AG09319 (cell line): ENCODE results near the gene NOS2.
"Not testable (repeated sequence)": the region's sequence is repeated elsewhere in the genome, so short reads cannot be mapped to it uniquely, and the experiment has no call there.

Source experiments
- DNase-seq: peaks from one replicate; pipeline ENCODE4 v3.0.0-alpha.2; 2010; ENCODE audit warnings: low read depth; ENCODE audit errors: extremely low read depth
- TF ChIP-seq, protein P1 (sequence below): IDR thresholded peaks from 2 replicates; pipeline ENCODE4 v1.5.1; 2011; ENCODE audit warnings: low read depth, mild to moderate bottlenecking, inconsistent platforms, low read length, moderate library complexity

NOS2 gene

DNA sequence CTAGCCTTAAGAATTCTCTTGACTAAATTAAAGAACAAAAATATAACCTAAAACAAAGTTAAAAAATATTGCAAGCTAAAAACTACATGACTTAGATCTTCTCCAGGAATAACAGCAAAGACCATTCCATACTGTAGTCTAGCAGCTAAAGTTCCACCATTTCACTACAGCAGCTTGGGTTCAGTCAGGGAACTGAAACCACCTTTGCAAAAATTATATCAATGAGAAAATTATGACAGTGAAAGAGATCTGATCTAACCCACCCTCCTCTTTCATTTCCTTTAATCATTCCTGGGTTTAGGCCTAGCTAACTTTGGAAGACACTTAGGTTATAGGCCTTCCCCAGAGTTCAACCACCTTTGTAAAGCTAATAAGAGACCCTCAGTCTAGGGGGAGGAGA lies 36.3 kb upstream of the NOS2 start:
- TF ChIP-seq, protein P1, sequence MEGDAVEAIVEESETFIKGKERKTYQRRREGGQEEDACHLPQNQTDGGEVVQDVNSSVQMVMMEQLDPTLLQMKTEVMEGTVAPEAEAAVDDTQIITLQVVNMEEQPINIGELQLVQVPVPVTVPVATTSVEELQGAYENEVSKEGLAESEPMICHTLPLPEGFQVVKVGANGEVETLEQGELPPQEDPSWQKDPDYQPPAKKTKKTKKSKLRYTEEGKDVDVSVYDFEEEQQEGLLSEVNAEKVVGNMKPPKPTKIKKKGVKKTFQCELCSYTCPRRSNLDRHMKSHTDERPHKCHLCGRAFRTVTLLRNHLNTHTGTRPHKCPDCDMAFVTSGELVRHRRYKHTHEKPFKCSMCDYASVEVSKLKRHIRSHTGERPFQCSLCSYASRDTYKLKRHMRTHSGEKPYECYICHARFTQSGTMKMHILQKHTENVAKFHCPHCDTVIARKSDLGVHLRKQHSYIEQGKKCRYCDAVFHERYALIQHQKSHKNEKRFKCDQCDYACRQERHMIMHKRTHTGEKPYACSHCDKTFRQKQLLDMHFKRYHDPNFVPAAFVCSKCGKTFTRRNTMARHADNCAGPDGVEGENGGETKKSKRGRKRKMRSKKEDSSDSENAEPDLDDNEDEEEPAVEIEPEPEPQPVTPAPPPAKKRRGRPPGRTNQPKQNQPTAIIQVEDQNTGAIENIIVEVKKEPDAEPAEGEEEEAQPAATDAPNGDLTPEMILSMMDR, result no peak
- no peak for DNase-seq

DNA sequence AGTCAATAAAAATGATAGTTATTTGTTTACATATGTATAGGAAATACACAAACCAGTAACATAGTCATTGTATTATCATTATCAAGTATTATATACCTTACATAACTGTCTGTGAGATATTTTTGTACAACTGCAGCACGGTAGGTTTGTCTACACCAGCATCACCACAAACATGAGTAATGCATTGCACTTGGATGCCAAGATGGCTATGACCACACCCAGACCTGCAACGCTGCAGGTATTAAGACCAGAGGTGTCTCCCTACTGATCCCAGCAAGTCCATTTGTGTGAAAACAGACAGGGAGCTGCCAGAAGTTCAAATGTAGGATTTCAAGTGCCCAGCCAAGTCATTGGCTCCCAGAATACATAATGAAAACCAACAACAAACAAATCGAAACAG lies 34.2 kb upstream of the NOS2 start:
- TF ChIP-seq, protein P1, result no peak

DNA sequence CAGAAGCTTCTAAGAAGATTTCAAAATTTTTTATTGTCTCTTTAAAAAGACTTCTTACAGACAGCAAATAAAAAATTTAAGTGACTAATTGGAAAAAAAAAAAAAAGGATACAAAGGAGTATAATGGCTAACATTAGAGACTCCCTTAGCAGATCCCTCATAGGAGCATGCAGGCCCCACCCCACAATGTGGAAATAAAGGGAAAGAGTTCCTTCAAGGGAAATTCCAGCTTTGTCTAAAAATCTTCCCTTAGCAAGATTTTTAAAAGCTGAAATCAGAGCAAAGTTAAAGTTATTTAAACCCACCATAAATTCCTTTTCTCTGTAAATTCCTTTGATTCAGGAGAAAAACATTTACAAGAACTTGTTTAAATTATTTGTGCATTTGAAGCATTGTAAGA lies 32.5 kb upstream of the NOS2 start:
- TF ChIP-seq, protein P1, result no peak
- no peak for DNase-seq

More for the DNA sequence above, 34.2 kb upstream of the NOS2 start:
- no peak for DNase-seq

DNA sequence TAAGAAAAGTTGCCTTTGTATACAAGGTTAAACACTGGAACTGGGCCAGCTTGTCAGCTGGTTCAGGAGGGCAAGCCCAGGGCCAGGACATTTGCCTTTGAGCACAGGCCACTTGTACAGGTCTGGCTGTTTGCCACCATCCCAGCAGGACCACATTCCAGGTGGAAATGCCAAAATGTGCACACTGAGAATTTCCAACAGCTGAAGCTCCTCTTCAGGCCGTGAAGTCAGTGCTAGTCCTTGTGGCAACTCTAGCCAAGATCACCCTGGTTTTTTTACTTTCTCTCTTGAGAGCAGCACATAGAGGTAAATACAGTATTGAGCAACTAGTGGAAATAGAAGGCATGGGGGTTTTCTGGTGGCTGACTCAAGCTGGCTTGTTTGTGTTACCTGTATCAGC lies 29.6 kb upstream of the NOS2 start:
- not testable (repeated sequence) for DNase-seq

DNA sequence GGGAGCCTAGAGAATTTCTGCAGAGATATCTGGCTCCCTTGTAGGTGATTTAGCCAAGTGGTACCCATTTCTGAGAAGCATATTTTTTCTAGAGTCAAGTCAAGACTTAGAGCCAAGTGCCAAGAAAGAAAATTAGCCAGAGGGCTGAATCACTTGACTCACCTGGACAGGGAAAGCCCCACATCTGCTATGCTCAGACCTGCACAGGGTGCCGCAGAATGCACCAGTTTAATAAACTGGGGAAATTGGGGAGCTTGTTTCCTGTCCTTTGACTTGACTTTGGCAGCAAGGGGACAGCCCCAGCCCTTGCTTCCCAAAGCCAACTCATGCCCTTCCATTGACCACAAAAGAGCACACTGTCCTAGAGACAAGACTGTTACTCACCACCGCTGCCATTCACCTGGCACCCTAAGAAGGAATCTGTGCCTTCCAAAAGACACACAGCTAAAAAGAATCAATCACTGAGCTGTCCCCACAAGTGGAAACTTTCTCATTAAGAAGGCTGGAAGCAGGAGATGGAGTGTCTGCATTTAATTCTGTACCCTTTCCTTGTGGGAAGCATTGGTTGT lies 28.9 kb upstream of the NOS2 start:
- not testable (repeated sequence) for DNase-seq

DNA sequence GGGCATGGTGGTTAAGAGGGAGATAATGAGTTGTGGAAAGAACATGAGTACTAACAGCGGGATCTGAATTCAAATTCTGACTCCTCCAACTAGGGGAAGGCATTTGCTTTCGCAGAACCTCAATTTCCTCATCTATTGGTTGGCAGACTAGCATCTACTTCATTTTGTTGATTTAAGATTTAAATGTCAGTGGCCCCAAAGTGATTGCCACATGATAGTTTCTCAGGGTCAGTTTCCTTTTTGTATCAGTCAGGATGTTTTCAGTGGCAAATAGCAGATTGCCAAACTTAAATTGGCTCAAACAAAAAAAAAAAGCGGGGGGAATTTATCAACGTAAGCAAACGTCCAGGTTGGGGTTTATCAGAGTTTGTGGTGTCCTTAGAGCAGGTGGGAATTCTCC lies 25.1 kb upstream of the NOS2 start:
- TF ChIP-seq, protein P1, result no peak
- no peak for DNase-seq

DNA sequence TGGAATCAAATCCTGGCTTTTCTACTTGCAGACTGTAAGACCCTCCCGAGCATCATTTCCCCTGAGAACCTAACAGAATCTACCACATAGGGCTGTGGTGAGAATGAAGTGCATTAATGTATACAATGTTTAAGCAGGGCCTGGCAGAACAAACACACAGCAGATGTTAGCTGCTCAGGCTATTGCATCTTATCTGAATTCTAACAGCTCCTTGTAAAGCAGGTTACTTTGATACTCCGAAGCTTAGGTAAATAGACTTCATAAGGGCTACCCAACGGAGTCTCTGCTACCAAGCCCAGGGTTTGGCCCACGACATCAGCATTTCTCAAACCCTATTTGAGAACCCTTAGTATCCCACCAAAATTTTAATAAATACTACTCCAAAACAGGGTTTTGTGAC lies 24.4 kb upstream of the NOS2 start:
- TF ChIP-seq, protein P1, result no peak
- no peak for DNase-seq

DNA sequence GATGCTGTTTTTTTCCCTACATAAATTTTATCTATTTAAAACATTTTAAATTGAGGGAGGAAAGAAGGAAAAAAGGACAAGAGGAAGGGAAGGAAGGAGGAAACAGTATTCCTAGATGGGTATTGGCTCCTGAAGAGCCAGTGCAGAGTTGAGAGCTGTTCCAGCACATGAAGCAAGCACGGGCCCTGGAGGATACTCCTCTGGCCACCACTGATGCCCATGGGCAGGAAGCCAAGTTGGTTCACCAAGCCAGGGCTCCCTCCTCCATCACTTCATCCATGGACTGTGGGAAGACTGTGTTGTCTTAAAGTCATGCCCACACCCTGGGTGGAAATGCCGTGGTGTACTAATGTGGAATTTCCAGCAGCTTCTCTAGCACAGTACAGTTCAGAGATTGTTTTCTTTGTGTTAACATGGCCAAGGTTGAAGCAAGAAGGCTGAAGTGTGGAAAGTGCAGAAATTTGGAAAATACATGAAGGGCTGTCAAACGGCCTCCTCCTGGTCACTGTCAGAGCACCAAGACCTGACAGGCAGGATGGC lies 23.9 kb upstream of the NOS2 start:
- DNase-seq, result no peak
- TF ChIP-seq, protein P1, result no peak

DNA sequence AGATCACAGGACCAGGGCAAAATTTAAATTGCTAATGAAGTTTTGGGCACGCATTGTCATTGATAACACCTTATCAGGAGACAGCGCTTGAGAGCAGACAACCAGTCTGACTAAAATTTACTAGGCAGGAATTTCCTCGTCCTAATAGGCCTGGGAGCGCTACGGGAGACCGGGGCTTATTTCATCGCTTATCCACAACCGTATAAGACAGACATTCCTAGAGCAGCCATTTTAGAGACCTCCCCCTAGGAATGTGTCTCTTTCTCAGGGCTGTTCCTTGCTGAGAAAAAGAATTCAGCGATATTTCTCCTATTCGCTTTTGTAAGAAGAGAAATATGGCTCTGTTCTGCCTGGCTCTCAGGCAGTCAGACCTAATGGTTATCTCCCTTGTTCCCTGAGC lies 21.8 kb upstream of the NOS2 start:
- not testable (repeated sequence) for DNase-seq
